Gastroesophageal sphincter (tissue), 4 donors: ENCODE measurements around the gene BAG3. TPM values are rescaled to one million over a fixed set of nuclear protein-coding genes. Genes with fewer than 3 reads are reported as not detected.
"Not testable (repeated sequence)": the region's sequence is repeated elsewhere in the genome, so short reads cannot be mapped to it uniquely, and the experiment has no call there.

Experiments used
- ATAC-seq: fragments of 150-250 bp; one replicate; pipeline ENCODE4 v1.9.1; 2016; ENCODE audit warnings: mild to moderate bottlenecking, moderate library complexity
- H3K27ac ChIP-seq, 4 donors: fragments of 200-600 bp; sonication (generic) in 3 of 4; 1 replicate in 3 of 4; 2 replicates in 1 of 4; pipeline ENCODE4 v1.5.1; 2016 to 2019
- H3K27me3 ChIP-seq: fragments of 200-600 bp; sonication (generic); one replicate; pipeline ENCODE4 v1.5.1; 2019
- H3K36me3 ChIP-seq, 2 donors: fragments of 200-600 bp; sonication (generic); one replicate each; pipeline ENCODE4 v1.5.1; 2019; ENCODE audit warnings: control low read depth in 1 of 2
- H3K4me1 ChIP-seq, 3 donors: fragments of 200-600 bp; sonication (generic); 1 replicate in 2 of 3; 2 replicates in 1 of 3; pipeline ENCODE4 v1.5.1; 2016 to 2019; ENCODE audit warnings: control low read depth in 2 of 3
- H3K4me3 ChIP-seq, 2 donors: fragments of 200-600 bp; sonication (generic); one replicate each; pipeline ENCODE4 v1.5.1; 2019; ENCODE audit warnings: mild to moderate bottlenecking in 1 of 2, moderate library complexity in 1 of 2
- H3K9me3 ChIP-seq, 3 donors: fragments of 200-600 bp; sonication (generic); one replicate each; pipeline ENCODE4 v1.5.1; 2017 to 2019; ENCODE audit warnings: control low read depth in 2 of 3
- EP300 ChIP-seq: sonication (generic); formaldehyde crosslinking; IDR thresholded peaks from one replicate; pipeline ENCODE4 v1.6.1; 2017; ENCODE audit warnings: antibody characterized with exemption, mild to moderate bottlenecking
- POLR2A ChIP-seq, 2 donors: fragments of 450-650 bp; IDR thresholded peaks; one replicate each; pipeline ENCODE4 v1.6.1; 2017; ENCODE audit warnings: antibody characterized with exemption in 2 of 2, mild to moderate bottlenecking in 2 of 2, moderate library complexity in 1 of 2
- POLR2AphosphoS5 ChIP-seq: sonication (generic); formaldehyde crosslinking; IDR thresholded peaks from one replicate; pipeline ENCODE4 v1.6.1; 2017; ENCODE audit warnings: antibody characterized with exemption
- WGBS, 2 donors: methylation state at CpG; one replicate each; pipeline ENCODE4 v1.1.5; 2018; ENCODE audit warnings: low coverage in 1 of 2; 5-methylcytosine and 5-hydroxymethylcytosine counted together
- total RNA-seq, 4 donors: library from RNA; depleted of rRNA; stranded (reverse); fragments of >200 nt; gene quantifications; one replicate each; pipeline ENCODE4 v1.1.0, GENCODE V29; 2016
- TF ChIP-seq, protein P1 (sequence below), 4 experiments: fragments of 200-600 bp in 2 of 4; fragments of 450-650 bp in 2 of 4; sonication (generic) in 1 of 4; IDR thresholded peaks; one replicate each; pipeline ENCODE4 v1.5.1; 2017 to 2019; ENCODE audit warnings: antibody characterized with exemption in 4 of 4, mild to moderate bottlenecking in 2 of 4, moderate library complexity in 2 of 4

Gene BAG3
- total RNA-seq, 4 donors from 2014 or later, result 31.2 to 80.4 (median 61.4) TPM

DNA sequence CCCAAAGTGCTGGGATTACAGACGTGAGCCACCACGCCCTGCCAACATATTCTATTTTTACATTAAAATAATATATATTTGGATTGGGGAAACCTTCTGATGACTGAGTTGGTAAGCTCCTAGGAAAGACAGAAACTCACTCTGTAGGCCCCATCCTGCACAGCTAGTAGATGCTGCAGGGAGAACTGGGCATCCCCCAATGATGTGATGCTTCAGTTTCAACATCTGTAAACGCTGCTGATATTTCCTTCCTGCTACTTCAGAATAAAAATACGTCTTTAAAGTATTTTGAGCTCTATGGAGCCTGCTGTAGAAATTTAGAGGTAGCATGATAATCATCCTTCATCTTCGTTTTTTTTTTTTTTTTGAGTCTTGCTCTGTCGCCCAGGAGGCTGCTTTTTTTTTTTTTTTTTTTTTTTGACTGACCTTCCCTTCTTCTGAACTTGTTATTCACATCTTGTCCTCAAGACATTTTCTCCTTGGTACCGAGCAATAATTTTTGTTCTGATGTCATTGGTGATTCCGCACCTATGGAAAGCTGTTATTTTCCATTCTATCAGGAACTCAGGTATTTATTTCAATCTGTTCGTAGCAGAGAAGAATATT is 52.8 kb downstream of the BAG3 start:
- no peaks in the 10 kb centered on the region for H3K4me1 ChIP-seq
- no peaks in the 10 kb centered on the region for H3K27me3 ChIP-seq
- no peak for TF ChIP-seq POLR2AphosphoS5
- no peak for TF ChIP-seq POLR2A (IDR thresholded peaks at IDR 0.05)
- TF ChIP-seq EP300, result no peak
- TF ChIP-seq, protein P1, sequence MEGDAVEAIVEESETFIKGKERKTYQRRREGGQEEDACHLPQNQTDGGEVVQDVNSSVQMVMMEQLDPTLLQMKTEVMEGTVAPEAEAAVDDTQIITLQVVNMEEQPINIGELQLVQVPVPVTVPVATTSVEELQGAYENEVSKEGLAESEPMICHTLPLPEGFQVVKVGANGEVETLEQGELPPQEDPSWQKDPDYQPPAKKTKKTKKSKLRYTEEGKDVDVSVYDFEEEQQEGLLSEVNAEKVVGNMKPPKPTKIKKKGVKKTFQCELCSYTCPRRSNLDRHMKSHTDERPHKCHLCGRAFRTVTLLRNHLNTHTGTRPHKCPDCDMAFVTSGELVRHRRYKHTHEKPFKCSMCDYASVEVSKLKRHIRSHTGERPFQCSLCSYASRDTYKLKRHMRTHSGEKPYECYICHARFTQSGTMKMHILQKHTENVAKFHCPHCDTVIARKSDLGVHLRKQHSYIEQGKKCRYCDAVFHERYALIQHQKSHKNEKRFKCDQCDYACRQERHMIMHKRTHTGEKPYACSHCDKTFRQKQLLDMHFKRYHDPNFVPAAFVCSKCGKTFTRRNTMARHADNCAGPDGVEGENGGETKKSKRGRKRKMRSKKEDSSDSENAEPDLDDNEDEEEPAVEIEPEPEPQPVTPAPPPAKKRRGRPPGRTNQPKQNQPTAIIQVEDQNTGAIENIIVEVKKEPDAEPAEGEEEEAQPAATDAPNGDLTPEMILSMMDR (IDR thresholded peaks at IDR 0.05), result no peak
- no peaks in the 10 kb centered on the region for H3K9me3 ChIP-seq
- H3K4me3 ChIP-seq, result no peak overlapping the region
- no peaks in the 10 kb centered on the region for H3K36me3 ChIP-seq
- no peak for ATAC-seq
- 81 to 83% methylated on average over 4 to 9 of the region's 9 CpGs for WGBS, 2 donors
- no peak overlapping the region for H3K27ac ChIP-seq

DNA sequence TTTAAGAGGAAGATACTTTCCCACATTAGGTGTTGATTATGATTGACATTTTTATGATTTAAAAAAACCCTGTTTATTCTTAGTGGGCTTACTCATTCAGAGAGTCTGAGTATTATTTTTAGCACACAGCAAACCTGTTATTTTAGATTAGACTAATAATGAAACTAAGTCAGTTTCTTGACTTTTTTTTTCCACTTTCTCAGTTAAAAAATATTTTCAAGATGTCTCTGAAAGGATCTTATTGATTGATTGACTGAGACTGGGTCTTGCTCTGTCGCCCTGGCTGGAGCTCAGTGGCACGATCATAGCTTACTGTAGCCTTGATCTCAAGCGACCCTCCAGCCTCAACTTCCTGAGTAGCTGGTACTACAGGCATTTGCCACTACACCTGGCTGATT is 54.3 kb downstream of the BAG3 start:
- Histone ChIP-seq H3K4me3 (no peak overlapping the region), H3K4me1 (no peaks in the 10 kb centered on the region), H3K27me3 (no peaks in the 10 kb centered on the region), H3K36me3 (no peaks in the 10 kb centered on the region), H3K27ac (no peak overlapping the region), H3K9me3 (no peaks in the 10 kb centered on the region)
- no peak for TF ChIP-seq EP300
- TF ChIP-seq, protein P1 (IDR thresholded peaks at IDR 0.05), result no peak
- no peak for TF ChIP-seq POLR2AphosphoS5
- TF ChIP-seq POLR2A (IDR thresholded peaks at IDR 0.05), result no peak
- WGBS, 2 donors, result 84 to 88% methylated on average over 3 of the region's 3 CpGs
- ATAC-seq, result no peak

DNA sequence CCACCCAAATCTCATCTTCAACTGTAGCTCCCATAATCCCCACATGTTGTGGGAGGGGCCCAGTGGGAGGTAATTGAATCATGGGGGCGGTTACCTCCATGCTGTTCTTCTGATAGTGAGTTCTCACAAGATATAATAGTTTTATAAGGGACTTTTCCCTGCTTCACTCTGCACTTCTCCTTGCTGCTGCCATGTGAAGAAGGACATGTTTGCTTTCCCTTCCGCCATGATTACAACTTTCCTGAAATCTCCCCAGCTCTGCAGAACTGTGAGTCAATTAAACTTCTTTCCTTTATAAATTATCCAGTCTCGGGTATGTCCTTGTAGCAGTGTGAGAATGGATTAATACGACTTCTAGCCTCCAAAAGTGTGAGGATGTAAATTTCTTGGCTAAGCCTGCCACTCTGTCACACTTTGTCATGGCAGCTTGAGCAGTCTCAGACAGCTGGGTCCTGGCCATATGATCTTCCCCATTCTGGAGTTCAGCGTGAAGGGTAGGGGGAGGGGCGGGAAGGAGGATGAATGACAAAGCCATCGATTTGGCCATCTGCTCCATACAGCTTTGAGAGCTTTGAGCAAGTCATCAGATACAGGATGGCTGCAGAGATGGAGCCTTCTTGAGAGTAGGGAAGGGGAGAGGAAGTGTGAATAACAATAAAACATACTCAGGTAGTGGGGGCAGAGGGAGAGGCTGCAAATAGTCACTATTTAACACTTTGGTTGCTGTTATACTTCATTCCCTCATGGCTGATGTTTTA is 55.5 kb downstream of the BAG3 start:
- Histone ChIP-seq H3K36me3 (no peaks in the 10 kb centered on the region), H3K9me3 (no peaks in the 10 kb centered on the region), H3K27ac (no peak overlapping the region), H3K4me1 (no peaks in the 10 kb centered on the region), H3K27me3 (no peaks in the 10 kb centered on the region), H3K4me3 (no peak overlapping the region)
- WGBS, 2 donors, result 69 to 82% methylated on average over 5 to 6 of the region's 7 CpGs
- TF ChIP-seq EP300, result no peak
- TF ChIP-seq, protein P1 (IDR thresholded peaks at IDR 0.05), result no peak
- no peak for TF ChIP-seq POLR2AphosphoS5
- no peak for TF ChIP-seq POLR2A (IDR thresholded peaks at IDR 0.05)
- ATAC-seq, result no peak

DNA sequence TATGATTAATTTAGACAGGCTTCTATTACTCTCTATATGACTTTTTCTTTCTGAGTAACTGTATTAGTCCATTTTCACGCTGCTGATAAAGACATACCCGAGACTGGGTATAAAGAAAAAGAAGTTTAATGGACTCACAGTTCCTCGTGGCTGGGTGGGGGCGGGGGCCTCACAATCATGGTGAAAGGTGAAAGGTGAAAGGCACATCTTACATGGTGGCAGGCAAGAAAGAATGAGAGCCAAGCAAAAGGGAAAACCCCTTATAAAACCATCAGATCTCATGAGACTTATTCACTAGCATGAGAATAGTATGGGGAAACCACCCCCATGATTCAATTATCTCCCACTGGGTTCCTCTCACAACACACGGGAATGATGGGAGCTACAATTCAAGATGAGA is 56.2 kb downstream of the BAG3 start:
- not testable (repeated sequence) for H3K27ac ChIP-seq, H3K27me3 ChIP-seq, ATAC-seq, H3K4me3 ChIP-seq, H3K9me3 ChIP-seq, H3K36me3 ChIP-seq, H3K4me1 ChIP-seq
- 80 to 81% methylated on average over 2 to 3 of the region's 5 CpGs for WGBS, 2 donors

DNA sequence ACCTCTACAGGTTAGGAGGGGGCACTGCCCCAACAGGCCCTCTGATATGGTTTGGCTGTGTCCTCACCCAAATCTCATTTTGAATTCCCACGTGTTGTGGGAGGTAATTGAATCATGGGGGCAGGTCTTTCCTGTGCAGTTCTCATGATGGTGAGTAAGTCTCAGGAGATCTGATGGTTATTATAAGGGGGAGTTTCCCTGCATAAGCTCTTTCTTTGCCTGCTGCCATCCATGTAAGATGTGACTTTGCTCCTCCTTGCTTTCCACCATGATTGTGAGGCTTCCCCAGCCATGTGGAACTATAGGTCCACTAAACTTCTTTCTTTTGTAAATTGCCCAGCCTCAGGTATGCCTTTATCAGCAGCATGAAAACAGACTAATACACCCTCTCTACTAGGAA is 59.8 kb downstream of the BAG3 start:
- H3K9me3 ChIP-seq, H3K27me3 ChIP-seq, H3K27ac ChIP-seq, ATAC-seq, H3K4me3 ChIP-seq, H3K4me1 ChIP-seq, H3K36me3 ChIP-seq: not testable (repeated sequence)
- WGBS, 2 donors, result 71 to 88% methylated on average over 1 of the region's 1 CpG
